Psoas muscle (tissue), 8 donors: ENCODE measurements around the gene RNASE4. TPM values are rescaled to one million over a fixed set of nuclear protein-coding genes. Genes with fewer than 3 reads are reported as not detected.

Experiments used
- ATAC-seq, 4 donors: fragments of 200-7000 bp; cut with Tn5 transposase; one replicate each; pipeline ENCODE4 v1.9.1; 2020; ENCODE audit warnings: moderate library complexity in 3 of 4, mild to moderate bottlenecking in 2 of 4
- DNase-seq, 2 donors: peaks; one replicate each; pipeline ENCODE4 v3.0.0-alpha.2; 2020
- H3K27ac ChIP-seq: fragments of 200-600 bp; one replicate; pipeline ENCODE4 v1.8.0; 2022
- H3K27me3 ChIP-seq, 3 donors: fragments of 200-600 bp in 1 of 3; one replicate each; pipeline versions ENCODE4 v1.6.1 to v1.8.0; 2013 to 2022; ENCODE audit warnings: low read length in 2 of 3, mild to moderate bottlenecking in 2 of 3, moderate library complexity in 1 of 3; ENCODE audit not compliant: insufficient read depth in 3 of 3
- H3K36me3 ChIP-seq, 2 donors: fragments of 200-600 bp in 1 of 2; one replicate each; pipeline versions ENCODE4 v1.6.1 to v1.8.0; 2013 to 2022; ENCODE audit warnings: low read depth in 1 of 2, mild to moderate bottlenecking in 1 of 2, moderate library complexity in 1 of 2; ENCODE audit not compliant: insufficient read depth in 1 of 2
- H3K4me1 ChIP-seq: fragments of 200-600 bp; one replicate; pipeline ENCODE4 v1.8.0; 2022
- H3K4me3 ChIP-seq: fragments of 200-600 bp; one replicate; pipeline ENCODE4 v1.8.0; 2022; ENCODE audit warnings: mild to moderate bottlenecking
- H3K9me3 ChIP-seq: fragments of 200-600 bp; one replicate; pipeline ENCODE4 v1.8.0; 2022
- WGBS, 3 donors: extraction: QIAGEN DNeasy Blood & Tissue Kit; methylation state at CpG; one replicate each; pipeline versions ENCODE4 v1.1.6 to v1.1.7; 2013; 5-methylcytosine and 5-hydroxymethylcytosine counted together
- intact Hi-C, 2 donors: fragments of 100-400 bp; cut with DNase I; formaldehyde crosslinking; loops; one replicate each; pipeline versions ENCODE4 v1.11.0 to v1.14.2; 2022
- polyA plus RNA-seq, 3 donors: library from polyadenylated mRNA; stranded (reverse); fragments of 200-250 nt; gene quantifications; one replicate each; pipeline ENCODE4 v1.2.3, GENCODE V29; 2013
- total RNA-seq, 4 donors: library from RNA; stranded (reverse); fragmentation: NEBNext Ultra II Directional in 2 of 4; extraction: Animal tissue kit (Norgen Biotek cat#: 25700) in 2 of 4; gene quantifications; one replicate each; pipeline versions ENCODE4 v1.2.1 to v1.2.4, GENCODE V29; 2021 to 2023
- TF ChIP-seq, protein P1 (sequence below): fragments of 200-600 bp; IDR thresholded peaks from one replicate; pipeline ENCODE4 v1.8.0; 2022; ENCODE audit warnings: antibody characterized with exemption
- donor health status: healthy with polysubstance abuse.
- donor health status: DM: no; HTN: no; CAD: no; lungs with moderate emphysema.
- donor health status: Bipolar disorder and iron deficiency.
- donor health status: healthy.
- donor health status: DM: yes; HTN: yes; CAD: no.
- donor health status: DM: no; HTN: no; CAD: no.
- donor health status: DM: no; HTN: no; CAD: no.
- donor health status: DM: yes; HTN: yes; CAD: no.

RNASE4 gene
- total and polyA plus RNA-seq, 7 donors, result 0.77 to 11.1 (median 7.6) TPM

- intact Hi-C loops, result no loop called here
- WGBS, 3 donors, result 74 to 86% (median 83%) methylated on average over 1 of the region's 1 CpG
- DNase-seq, result no peak
- no peaks in the 10 kb centered on the region for H3K36me3 ChIP-seq
- H3K9me3 ChIP-seq, result no peaks in the 10 kb centered on the region
- no peak overlapping the region for H3K4me3 ChIP-seq
- H3K27ac ChIP-seq, result no peak overlapping the region
- H3K4me1 ChIP-seq, result no peaks in the 10 kb centered on the region
- TF ChIP-seq, protein P1, sequence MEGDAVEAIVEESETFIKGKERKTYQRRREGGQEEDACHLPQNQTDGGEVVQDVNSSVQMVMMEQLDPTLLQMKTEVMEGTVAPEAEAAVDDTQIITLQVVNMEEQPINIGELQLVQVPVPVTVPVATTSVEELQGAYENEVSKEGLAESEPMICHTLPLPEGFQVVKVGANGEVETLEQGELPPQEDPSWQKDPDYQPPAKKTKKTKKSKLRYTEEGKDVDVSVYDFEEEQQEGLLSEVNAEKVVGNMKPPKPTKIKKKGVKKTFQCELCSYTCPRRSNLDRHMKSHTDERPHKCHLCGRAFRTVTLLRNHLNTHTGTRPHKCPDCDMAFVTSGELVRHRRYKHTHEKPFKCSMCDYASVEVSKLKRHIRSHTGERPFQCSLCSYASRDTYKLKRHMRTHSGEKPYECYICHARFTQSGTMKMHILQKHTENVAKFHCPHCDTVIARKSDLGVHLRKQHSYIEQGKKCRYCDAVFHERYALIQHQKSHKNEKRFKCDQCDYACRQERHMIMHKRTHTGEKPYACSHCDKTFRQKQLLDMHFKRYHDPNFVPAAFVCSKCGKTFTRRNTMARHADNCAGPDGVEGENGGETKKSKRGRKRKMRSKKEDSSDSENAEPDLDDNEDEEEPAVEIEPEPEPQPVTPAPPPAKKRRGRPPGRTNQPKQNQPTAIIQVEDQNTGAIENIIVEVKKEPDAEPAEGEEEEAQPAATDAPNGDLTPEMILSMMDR, result no peak
- ATAC-seq, result no peak
- H3K27me3 ChIP-seq, result peaks cover 0 to 31% (median 2%) of the 10 kb centered on the region in 3 donors
Observed at GRCh38 chr14:20726531-20726930, 42.2 kb downstream of the RNASE4 start.

DNA sequence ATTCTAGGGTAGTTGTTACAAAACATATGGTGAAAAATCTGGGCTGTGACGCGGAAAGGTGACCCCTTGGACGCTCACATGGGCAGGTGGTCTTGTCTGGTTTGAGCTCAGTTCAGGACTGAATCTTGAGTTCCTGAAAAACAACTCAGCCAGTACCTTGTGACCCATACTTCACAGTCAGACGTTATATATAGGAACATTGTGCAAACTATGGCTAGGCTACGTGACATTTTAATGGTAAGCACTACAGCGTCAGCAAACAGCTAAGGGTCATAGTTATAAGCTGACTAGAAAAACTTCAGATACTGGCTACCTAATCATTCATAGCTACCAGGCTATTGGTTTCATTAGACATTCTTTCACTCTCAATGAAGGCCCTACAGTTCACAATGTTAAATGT, 46.5 kb downstream of the RNASE4 start:
- TF ChIP-seq, protein P1, result no peak
- H3K4me3 ChIP-seq, result no peak overlapping the region
- H3K9me3 ChIP-seq, result no peaks in the 10 kb centered on the region
- 68 to 74% (median 73%) methylated on average over 6 of the region's 6 CpGs for WGBS, 3 donors
- intact Hi-C loops, result no loop called here
- no peaks in the 10 kb centered on the region for H3K4me1 ChIP-seq
- DNase-seq (no peak), ATAC-seq (no peak)
- peaks cover 0 to 7% (median 0%) of the 10 kb centered on the region in 3 donors for H3K27me3 ChIP-seq
- no peaks in the 10 kb centered on the region for H3K36me3 ChIP-seq
- H3K27ac ChIP-seq, result no peak overlapping the region

DNA sequence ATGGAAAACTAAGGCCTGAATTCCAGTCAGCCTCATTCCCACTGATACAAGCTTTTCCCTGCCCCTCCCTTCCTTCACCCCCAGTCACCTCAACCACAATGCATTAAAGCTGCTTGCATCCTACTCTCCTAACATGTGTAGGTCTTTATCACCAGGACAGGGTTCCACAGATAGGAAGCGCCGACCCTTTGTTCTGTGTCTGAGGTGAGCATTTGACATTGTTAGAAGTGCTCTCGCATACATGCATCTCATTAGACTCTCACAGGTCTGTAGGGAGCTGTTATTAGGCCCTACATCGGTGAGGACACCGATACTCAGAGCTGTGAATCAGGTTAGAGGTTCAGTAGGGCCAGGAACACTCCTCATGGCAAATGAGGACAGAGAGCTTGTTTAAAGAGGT, 48.1 kb downstream of the RNASE4 start:
- Histone ChIP-seq H3K27ac (no peak overlapping the region), H3K4me3 (no peak overlapping the region), H3K36me3 (no peaks in the 10 kb centered on the region), H3K27me3 (no peaks in the 10 kb centered on the region), H3K4me1 (no peaks in the 10 kb centered on the region), H3K9me3 (no peaks in the 10 kb centered on the region)
- TF ChIP-seq, protein P1, result no peak
- no peak for ATAC-seq
- intact Hi-C loops, result no loop called here
- 82 to 84% (median 82%) methylated on average over 5 of the region's 5 CpGs for WGBS, 3 donors
- no peak for DNase-seq

DNA sequence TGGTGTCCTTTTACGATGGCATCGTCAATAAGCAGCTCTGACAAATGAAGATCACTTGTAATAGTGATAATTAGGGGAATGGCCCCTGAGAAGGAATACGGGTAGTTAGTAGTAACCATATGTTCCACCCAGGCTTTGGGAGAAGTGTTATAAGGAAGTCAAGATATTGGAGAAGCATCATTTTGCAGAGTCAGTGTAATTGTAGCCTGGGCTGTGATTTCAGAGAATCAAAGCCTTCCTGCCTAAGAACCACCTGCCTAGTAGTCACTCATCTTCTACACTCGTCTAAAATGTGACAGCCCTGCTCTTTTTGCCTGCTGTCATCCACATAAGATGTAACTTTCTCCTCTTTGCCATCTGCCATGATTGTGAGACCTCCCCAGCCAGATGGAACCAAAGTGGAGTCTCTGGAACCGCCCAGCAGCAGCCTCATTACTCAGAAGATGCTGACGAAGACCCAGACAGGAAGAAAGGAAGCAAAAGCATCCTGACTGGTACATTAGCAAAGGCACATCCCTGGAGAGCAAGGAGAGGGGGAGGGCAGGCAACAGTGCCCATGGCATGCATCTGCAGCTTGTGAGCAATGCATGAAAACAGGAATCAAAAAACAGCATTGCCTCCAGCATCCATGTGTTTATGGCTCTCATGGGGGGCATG, 48.7 kb downstream of the RNASE4 start:
- Histone ChIP-seq H3K36me3 (no peaks in the 10 kb centered on the region), H3K27me3 (no peaks in the 10 kb centered on the region), H3K9me3 (no peaks in the 10 kb centered on the region), H3K27ac (no peak overlapping the region), H3K4me1 (no peaks in the 10 kb centered on the region), H3K4me3 (no peak overlapping the region)
- 47 to 48% (median 48%) methylated on average over 6 of the region's 6 CpGs for WGBS, 3 donors
- TF ChIP-seq, protein P1, result no peak
- intact Hi-C loops, result no loop called here
- no peak for DNase-seq
- no peak for ATAC-seq
